NCI-H1092 (cell line): ENCODE data around the gene CENPM.

Experiments
- DNase-seq: peaks from one replicate; lab custom pipeline; 2025; lab: John Stamatoyannopoulos, UW

Gene CENPM

GRCh38 chr22:41946629-41947423 is at the start of gene CENPM:
Gene CENPM, minus strand, starts transcription at chr22:41947152. Its CDS starts 76 bp downstream, at chr22:41947076.
- peak; percentile 97 for DNase-seq

- DNase-seq = no peak
These were observed 48.3 kb upstream of the CENPM start for GRCh38 chr22:41995211-41995610.

GRCh38 chr22:41992496-41992895 is 45.5 kb upstream of the CENPM start:
- DNase-seq = no peak

- DNase-seq = no peak
These were observed 44.2 kb upstream of the CENPM start for GRCh38 chr22:41991111-41991510.

GRCh38 chr22:41989246-41989645 is 42.3 kb upstream of the CENPM start:
- DNase-seq = no peak

GRCh38 chr22:41987276-41987675 is 40.3 kb upstream of the CENPM start:
- no peak for DNase-seq

GRCh38 chr22:41983513-41984405 is 36.8 kb upstream of the CENPM start:
- DNase-seq = no peak

- DNase-seq = no peak
These were observed 35.9 kb upstream of the CENPM start for GRCh38 chr22:41982865-41983264.

- no peak for DNase-seq
These were observed 32.7 kb upstream of the CENPM start for GRCh38 chr22:41979423-41980250.

GRCh38 chr22:41978732-41979131 is 31.8 kb upstream of the CENPM start:
- no peak for DNase-seq

- peak; percentile 45 for DNase-seq
These were observed 30.1 kb upstream of the CENPM start for GRCh38 chr22:41976961-41977566.

GRCh38 chr22:41976070-41976901 is 29.3 kb upstream of the CENPM start:
- peak; percentile 26 for DNase-seq

GRCh38 chr22:41975299-41976069 is 28.5 kb upstream of the CENPM start:
- DNase-seq = no peak

- DNase-seq = no peak
These were observed 27.8 kb upstream of the CENPM start for GRCh38 chr22:41974691-41975290.

GRCh38 chr22:41971431-41971830 is 24.5 kb upstream of the CENPM start:
- no peak for DNase-seq

- DNase-seq = no peak
These were observed 23.6 kb upstream of the CENPM start for GRCh38 chr22:41970601-41971000.

GRCh38 chr22:41969110-41969646 is 22.2 kb upstream of the CENPM start, which contains the start of gene SEPTIN3:
Gene SEPTIN3, plus strand, starts transcription at chr22:41969443. Its CDS starts 2,050 bp downstream, at chr22:41971493.
- DNase-seq = no peak

- DNase-seq = no peak
These were observed 21.6 kb upstream of the CENPM start for GRCh38 chr22:41968601-41969000.

- DNase-seq = peak; percentile 23
These were observed 19.8 kb upstream of the CENPM start for GRCh38 chr22:41966607-41967240.
